ENCODE data around the gene DNAI2. TPM values are rescaled to one million over a fixed set of nuclear protein-coding genes. Genes with fewer than 3 reads are reported as not detected.

DNAI2 gene
- total RNA-seq, 2 experiments from 2014 or later, result 0.45 to 0.47 TPM

DNA sequence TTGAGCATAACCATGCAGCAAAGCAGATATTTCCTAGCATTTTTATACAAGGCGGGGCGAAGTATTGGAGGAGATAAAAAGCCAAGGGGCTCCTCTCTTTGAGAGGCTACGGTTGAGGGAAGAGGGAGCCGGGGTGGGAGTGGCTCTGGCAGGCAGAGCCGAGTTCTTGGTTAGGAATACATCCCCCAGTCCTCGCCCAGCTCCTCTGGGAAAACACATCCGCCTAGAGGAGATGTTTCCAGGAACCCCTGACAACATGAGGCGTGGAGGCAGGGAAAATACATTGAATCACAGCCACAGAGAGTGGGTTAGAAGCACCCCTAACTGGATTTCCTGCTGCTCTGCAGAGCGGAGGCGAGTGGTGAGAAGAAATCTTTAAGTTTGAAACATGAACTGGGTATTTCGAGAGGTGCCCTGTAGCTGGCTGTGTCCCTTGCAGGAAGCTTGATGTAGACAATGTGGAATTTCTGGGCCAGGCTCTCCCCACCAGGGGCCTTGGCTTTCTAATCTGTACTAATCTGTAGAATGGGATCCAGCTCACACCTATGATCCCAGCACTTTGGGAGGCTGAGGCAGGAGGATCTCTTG lies 33.3 kb upstream of the DNAI2 start:
- no peaks in the 10 kb centered on the region for H3K4me1 Mint-ChIP-seq (ENCODE audit: low read depth)
- no peak for ATAC-seq
- H3K36me3 Mint-ChIP-seq (ENCODE audit: low read depth), result no peaks in the 10 kb centered on the region
- H3K27ac Mint-ChIP-seq, result no peak overlapping the region
- H3K27me3 Mint-ChIP-seq, result no peaks in the 10 kb centered on the region
- DNase-seq, result no peak
- ChIA-PET POLR2A (no interaction called here), CTCF (no interaction called here)
- TF ChIP-seq, protein P1, sequence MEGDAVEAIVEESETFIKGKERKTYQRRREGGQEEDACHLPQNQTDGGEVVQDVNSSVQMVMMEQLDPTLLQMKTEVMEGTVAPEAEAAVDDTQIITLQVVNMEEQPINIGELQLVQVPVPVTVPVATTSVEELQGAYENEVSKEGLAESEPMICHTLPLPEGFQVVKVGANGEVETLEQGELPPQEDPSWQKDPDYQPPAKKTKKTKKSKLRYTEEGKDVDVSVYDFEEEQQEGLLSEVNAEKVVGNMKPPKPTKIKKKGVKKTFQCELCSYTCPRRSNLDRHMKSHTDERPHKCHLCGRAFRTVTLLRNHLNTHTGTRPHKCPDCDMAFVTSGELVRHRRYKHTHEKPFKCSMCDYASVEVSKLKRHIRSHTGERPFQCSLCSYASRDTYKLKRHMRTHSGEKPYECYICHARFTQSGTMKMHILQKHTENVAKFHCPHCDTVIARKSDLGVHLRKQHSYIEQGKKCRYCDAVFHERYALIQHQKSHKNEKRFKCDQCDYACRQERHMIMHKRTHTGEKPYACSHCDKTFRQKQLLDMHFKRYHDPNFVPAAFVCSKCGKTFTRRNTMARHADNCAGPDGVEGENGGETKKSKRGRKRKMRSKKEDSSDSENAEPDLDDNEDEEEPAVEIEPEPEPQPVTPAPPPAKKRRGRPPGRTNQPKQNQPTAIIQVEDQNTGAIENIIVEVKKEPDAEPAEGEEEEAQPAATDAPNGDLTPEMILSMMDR (IDR thresholded peaks at IDR 0.05), result no peak
- H3K4me3 Mint-ChIP-seq, result no peak overlapping the region
- intact Hi-C loops (cut with micrococcal nuclease), result no loop called here
- no peaks in the 10 kb centered on the region for H3K9me3 Mint-ChIP-seq

- intact Hi-C loops (cut with micrococcal nuclease), result no loop called here
- no peak for ATAC-seq
- TF ChIP-seq, protein P1 (IDR thresholded peaks at IDR 0.05), result no peak
- no peaks in the 10 kb centered on the region for H3K4me1 Mint-ChIP-seq (ENCODE audit: low read depth)
- ChIA-PET CTCF (interaction anchor here (0.6 kb wide), 1 partner anchor 21 kb away, joined by 3 read pairs; no protein-coding TSS in a partner anchor), POLR2A (no interaction called here)
- H3K9me3 Mint-ChIP-seq, result no peaks in the 10 kb centered on the region
- H3K4me3 Mint-ChIP-seq, result no peak overlapping the region
- H3K27me3 Mint-ChIP-seq, result no peaks in the 10 kb centered on the region
- no peaks in the 10 kb centered on the region for H3K36me3 Mint-ChIP-seq (ENCODE audit: low read depth)
- no peak for DNase-seq
- no peak overlapping the region for H3K27ac Mint-ChIP-seq
Observed at GRCh38 chr17:74241431-74241830, 32.6 kb upstream of the DNAI2 start.

DNA sequence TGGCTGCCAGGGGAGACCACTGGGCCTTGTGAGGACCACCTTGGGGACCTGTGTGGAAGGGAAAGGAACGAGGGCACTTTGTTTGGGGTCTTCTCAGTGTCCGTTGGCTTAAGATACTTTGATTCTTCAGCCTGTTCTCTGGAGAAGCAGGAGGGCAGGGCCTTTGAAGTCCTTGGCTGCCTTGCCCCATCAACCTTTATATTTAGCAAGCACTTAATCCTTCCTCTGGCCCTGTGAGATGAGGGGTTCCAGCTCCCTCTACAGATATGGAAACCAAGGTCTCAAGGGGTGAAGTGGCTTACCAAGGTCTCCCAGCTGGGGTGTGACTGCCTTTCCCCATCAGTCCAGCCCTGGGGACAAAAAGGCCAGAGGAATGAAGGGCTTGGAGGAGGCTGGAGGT lies 32.2 kb upstream of the DNAI2 start:
- H3K36me3 Mint-ChIP-seq (ENCODE audit: low read depth), result no peaks in the 10 kb centered on the region
- H3K9me3 Mint-ChIP-seq, result no peaks in the 10 kb centered on the region
- DNase-seq (no peak), ATAC-seq (no peak)
- H3K4me1 Mint-ChIP-seq (ENCODE audit: low read depth), result no peaks in the 10 kb centered on the region
- no peak overlapping the region for H3K27ac Mint-ChIP-seq
- ChIA-PET CTCF (interaction anchor here (0.6 kb wide), 1 partner anchor 21 kb away, joined by 3 read pairs; no protein-coding TSS in a partner anchor), POLR2A (no interaction called here)
- no peaks in the 10 kb centered on the region for H3K27me3 Mint-ChIP-seq
- H3K4me3 Mint-ChIP-seq, result no peak overlapping the region
- intact Hi-C loops (cut with micrococcal nuclease), result no loop called here
- TF ChIP-seq, protein P1 (IDR thresholded peaks at IDR 0.05), result no peak

DNA sequence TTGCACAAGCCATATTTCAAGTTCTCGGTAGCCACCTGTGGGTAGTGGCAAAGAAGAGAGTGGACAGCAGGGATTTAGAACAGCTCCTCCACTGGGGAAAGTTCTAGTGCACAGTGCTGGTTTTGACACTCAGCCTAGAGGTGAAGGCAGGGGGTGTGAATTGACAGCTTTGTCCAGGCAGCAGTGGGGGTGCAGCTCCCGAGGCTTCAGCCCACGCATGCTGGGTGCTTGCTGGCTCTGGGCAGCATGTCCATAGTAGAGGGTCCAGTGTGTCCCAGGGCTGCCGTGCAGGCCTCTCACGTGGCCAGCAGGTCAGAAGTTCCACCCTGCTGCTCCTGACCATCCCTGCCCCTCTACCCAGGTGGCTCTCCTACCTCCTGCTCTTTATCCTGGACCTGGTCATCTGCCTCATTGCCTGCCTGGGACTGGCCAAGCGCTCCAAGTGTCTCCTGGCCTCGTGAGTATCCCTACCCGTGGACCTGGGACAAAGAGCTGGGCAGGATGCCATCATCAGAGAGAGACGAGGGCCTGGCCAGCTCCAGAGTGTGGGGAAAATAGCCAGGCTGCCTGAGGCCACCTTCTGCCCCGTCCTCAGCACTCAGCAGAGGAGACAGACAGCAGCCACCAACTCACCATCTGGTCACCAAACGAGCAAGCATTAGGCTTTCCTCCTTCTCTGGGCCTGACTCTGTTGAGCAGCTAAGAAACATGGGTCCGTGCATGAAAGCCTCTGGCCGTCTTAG lies 30.9 kb upstream of the DNAI2 start:
- intact Hi-C loops (cut with micrococcal nuclease), result no loop called here
- CTCF ChIA-PET, result no interaction called here
- Mint-ChIP-seq H3K9me3 (no peaks in the 10 kb centered on the region), H3K4me3 (no peak overlapping the region), H3K27me3 (no peaks in the 10 kb centered on the region), H3K27ac (no peak overlapping the region), H3K36me3 (ENCODE audit: low read depth) (no peaks in the 10 kb centered on the region), H3K4me1 (ENCODE audit: low read depth) (no peaks in the 10 kb centered on the region)
- ATAC-seq (no peak), DNase-seq (no peak)
- POLR2A ChIA-PET, result no interaction called here
- TF ChIP-seq, protein P1 (IDR thresholded peaks at IDR 0.05), result no peak

DNA sequence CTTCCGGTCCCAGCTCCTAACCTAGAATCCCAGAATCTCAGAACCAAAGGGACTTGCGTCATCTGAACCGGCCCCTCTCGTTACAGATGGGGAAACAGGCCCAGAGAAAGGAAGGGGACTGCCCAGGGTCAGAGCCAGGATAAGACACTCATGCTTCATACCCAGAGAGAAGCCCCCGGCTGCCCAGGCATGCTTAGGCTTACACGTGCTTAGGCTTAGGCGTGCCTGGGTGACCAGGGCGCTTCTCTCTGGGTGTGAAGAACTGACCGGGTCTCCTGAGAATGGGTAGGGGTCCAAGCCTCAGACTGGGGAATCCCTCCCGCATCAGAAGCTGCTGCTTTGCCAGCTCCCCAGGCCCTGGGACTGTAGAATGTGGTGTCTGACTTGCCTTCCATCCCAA lies 29.9 kb upstream of the DNAI2 start:
- DNase-seq (no peak), ATAC-seq (no peak)
- ChIA-PET POLR2A (no interaction called here), CTCF (no interaction called here)
- H3K36me3 Mint-ChIP-seq (ENCODE audit: low read depth), result no peaks in the 10 kb centered on the region
- intact Hi-C loops (cut with micrococcal nuclease), result no loop called here
- no peaks in the 10 kb centered on the region for H3K4me1 Mint-ChIP-seq (ENCODE audit: low read depth)
- no peaks in the 10 kb centered on the region for H3K27me3 Mint-ChIP-seq
- no peaks in the 10 kb centered on the region for H3K9me3 Mint-ChIP-seq
- TF ChIP-seq, protein P1 (IDR thresholded peaks at IDR 0.05), result no peak
- H3K4me3 Mint-ChIP-seq, result no peak overlapping the region
- no peak overlapping the region for H3K27ac Mint-ChIP-seq
